GM18502 (cell line): ENCODE measurements around the gene ZNF133.
A peak's percentile ranks its signal among the peaks of the same experiment; 100 is the strongest.
"Not testable (repeated sequence)": the region's sequence is repeated elsewhere in the genome, so short reads cannot be mapped to it uniquely, and the experiment has no call there.

ENCODE experiments used
- ATAC-seq: cut with Tn5 transposase; IDR thresholded peaks from one replicate; pipeline ENCODE4 v1.9.1; 2021; ENCODE audit warnings: mild to moderate bottlenecking; ENCODE audit not compliant: unreplicated experiment, poor library complexity

The ZNF133 gene

GRCh38 chr20:18279242-18279641, 9.1 kb upstream of the ZNF133 start:
- ATAC-seq = no peak

GRCh38 chr20:18284805-18285533, 3.4 kb upstream of the ZNF133 start:
- no peak for ATAC-seq

GRCh38 chr20:18287546-18287914, 797 bp upstream of the ZNF133 start:
- ATAC-seq = peak; percentile 7

GRCh38 chr20:18288749-18289267, 481 bp downstream of the ZNF133 start:
- peak; percentile 1 for ATAC-seq

GRCh38 chr20:18289306-18289705, 979 bp downstream of the ZNF133 start:
- no peak for ATAC-seq

- ATAC-seq = no peak
These were observed 11.0 kb downstream of the ZNF133 start for GRCh38 chr20:18299364-18299763.

- no peak for ATAC-seq
These were observed 16.3 kb downstream of the ZNF133 start for GRCh38 chr20:18304618-18305017.

- ATAC-seq = no peak
These were observed 19.0 kb downstream of the ZNF133 start for GRCh38 chr20:18307301-18307700.

GRCh38 chr20:18310051-18310450, 21.7 kb downstream of the ZNF133 start:
- no peak for ATAC-seq

GRCh38 chr20:18310592-18310991, 22.3 kb downstream of the ZNF133 start:
- no peak for ATAC-seq

GRCh38 chr20:18312723-18313122, 24.4 kb downstream of the ZNF133 start:
- no peak for ATAC-seq

- ATAC-seq = no peak
These were observed 25.1 kb downstream of the ZNF133 start for GRCh38 chr20:18313411-18313810.

- no peak for ATAC-seq
These were observed 26.6 kb downstream of the ZNF133 start for GRCh38 chr20:18314786-18315406.

- ATAC-seq = no peak
These were observed 27.8 kb downstream of the ZNF133 start for GRCh38 chr20:18316166-18316565.

GRCh38 chr20:18321316-18321715, 33.0 kb downstream of the ZNF133 start:
- no peak for ATAC-seq

- no peak for ATAC-seq
These were observed 33.9 kb downstream of the ZNF133 start for GRCh38 chr20:18321976-18322950.

GRCh38 chr20:18323705-18324104, 35.4 kb downstream of the ZNF133 start:
- no peak for ATAC-seq

GRCh38 chr20:18324596-18325089, 36.3 kb downstream of the ZNF133 start:
- no peak for ATAC-seq

GRCh38 chr20:18326990-18327389, 38.7 kb downstream of the ZNF133 start:
- ATAC-seq = no peak

- no peak for ATAC-seq
These were observed 43.4 kb downstream of the ZNF133 start for GRCh38 chr20:18331694-18332093.

GRCh38 chr20:18349749-18350148, 61.4 kb downstream of the ZNF133 start:
- not testable (repeated sequence) for ATAC-seq
